Neural progenitor cell (in vitro differentiated cells): Measurements from ENCODE around the gene FGFR3. TPM values are rescaled to one million over a fixed set of nuclear protein-coding genes. Genes with fewer than 3 reads are reported as not detected.

Source experiments
- DNase-seq: peaks from one replicate; pipeline ENCODE4 v3.0.0-alpha.2; 2016; ENCODE audit warnings: low spot score
- H2AFZ ChIP-seq: fragments of 200-600 bp; sonication (generic); replicated peaks from 2 replicates; pipeline ENCODE4 v1.6.1; 2016; ENCODE audit warnings: antibody characterized with exemption
- H3F3A ChIP-seq: fragments of 200-600 bp; sonication (generic); 2 replicates; pipeline ENCODE4 v1.6.1; 2016; ENCODE audit warnings: antibody characterized with exemption, low read depth
- H3K27ac ChIP-seq: fragments of 200-600 bp; sonication (generic); 2 replicates; pipeline ENCODE4 v1.5.1; 2016; ENCODE audit warnings: mild to moderate bottlenecking
- H3K27me3 ChIP-seq: fragments of 200-600 bp; sonication (generic); 2 replicates; pipeline ENCODE4 v1.6.1; 2016; ENCODE audit warnings: mild to moderate bottlenecking, moderate library complexity
- H3K36me3 ChIP-seq: fragments of 200-600 bp; sonication (generic); 2 replicates; pipeline ENCODE4 v1.5.1; 2016
- H3K4me1 ChIP-seq: fragments of 200-600 bp; sonication (generic); 2 replicates; pipeline ENCODE4 v1.6.1; 2016; ENCODE audit warnings: mixed run types
- H3K4me2 ChIP-seq: fragments of 200-600 bp; sonication (generic); 2 replicates; pipeline ENCODE4 v1.6.1; 2016
- H3K4me3 ChIP-seq: fragments of 200-600 bp; sonication (generic); 2 replicates; pipeline ENCODE4 v1.5.1; 2016
- H3K79me2 ChIP-seq: fragments of 200-600 bp; sonication (generic); 2 replicates; pipeline ENCODE4 v1.6.1; 2016; ENCODE audit warnings: low read depth
- H3K9ac ChIP-seq: fragments of 200-600 bp; sonication (generic); 2 replicates; pipeline ENCODE4 v1.6.1; 2016
- H3K9me3 ChIP-seq: fragments of 200-600 bp; sonication (generic); 2 replicates; pipeline ENCODE4 v1.5.1; 2016; ENCODE audit warnings: low read depth
- H4K20me1 ChIP-seq: fragments of 200-600 bp; sonication (generic); 2 replicates; pipeline ENCODE4 v1.6.1; 2016; ENCODE audit warnings: low read depth
- H3K27ac Mint-ChIP-seq: 3 replicates; pipeline ENCODE4 v1.8.0; 2021; ENCODE audit warnings: mixed read lengths
- H3K27me3 Mint-ChIP-seq: 2 replicates; pipeline ENCODE4 v1.8.0; 2022; ENCODE audit warnings: low read depth, mild to moderate bottlenecking, inconsistent platforms, moderate library complexity, mixed read lengths; ENCODE audit not compliant: insufficient read depth
- H3K36me3 Mint-ChIP-seq: 3 replicates; pipeline ENCODE4 v1.8.0; 2021; ENCODE audit warnings: mixed read lengths
- H3K4me1 Mint-ChIP-seq: 3 replicates; pipeline ENCODE4 v1.8.0; 2021; ENCODE audit warnings: mixed read lengths
- H3K4me3 Mint-ChIP-seq: 3 replicates; pipeline ENCODE4 v1.8.0; 2021; ENCODE audit warnings: mild to moderate bottlenecking, moderate library complexity, mixed read lengths
- H3K9me3 Mint-ChIP-seq: 3 replicates; pipeline ENCODE4 v1.8.0; 2020; ENCODE audit warnings: mixed read lengths
- EZH2 ChIP-seq: fragments of 200-600 bp; sonication (generic); IDR thresholded peaks from 2 replicates; pipeline ENCODE4 v1.6.1; 2017; ENCODE audit warnings: antibody characterized with exemption, mild to moderate bottlenecking, moderate library complexity
- EZH2phosphoT487 ChIP-seq: fragments of 200-600 bp; sonication (generic); IDR thresholded peaks from 2 replicates; pipeline ENCODE4 v1.6.1; 2017; ENCODE audit warnings: antibody characterized with exemption
- total RNA-seq: library from RNA; depleted of rRNA; stranded (reverse); fragments of >200 nt; gene quantifications from 2 replicates; pipeline ENCODE4 v1.2.3, GENCODE V29; 2015; ENCODE audit warnings: low replicate concordance
- TF ChIP-seq, protein P1 (sequence below): fragments of 200-600 bp; sonication (generic); IDR thresholded peaks from 2 replicates; pipeline ENCODE4 v1.5.1; 2017; ENCODE audit warnings: antibody characterized with exemption, mild to moderate bottlenecking

The FGFR3 gene
- total RNA-seq, 1 donor from 2014 or later, result 4.8 TPM

GRCh38 chr4:1814453-1814852 lies 21.4 kb downstream of the FGFR3 start:
- H4K20me1 ChIP-seq, result peaks cover 3% of the 10 kb centered on the region
- peaks cover 4% of the 10 kb centered on the region for H3K27me3 Mint-ChIP-seq
- H3K27me3 ChIP-seq, result no peaks in the 10 kb centered on the region
- no peaks in the 10 kb centered on the region for H3K36me3 ChIP-seq
- no peaks in the 10 kb centered on the region for H3K4me1 ChIP-seq
- no peaks in the 10 kb centered on the region for H3K9me3 ChIP-seq
- no peak overlapping the region for H3K4me2 ChIP-seq
- no peaks in the 10 kb centered on the region for H3K4me1 Mint-ChIP-seq
- no peak overlapping the region for H3K9ac ChIP-seq
- H3K4me3 ChIP-seq, result no peak overlapping the region
- no peak overlapping the region for H3K4me3 Mint-ChIP-seq
- H3K36me3 Mint-ChIP-seq, result peaks cover 7% of the 10 kb centered on the region
- DNase-seq, result no peak
- no peaks in the 10 kb centered on the region for H3K9me3 Mint-ChIP-seq
- TF ChIP-seq, protein P1, sequence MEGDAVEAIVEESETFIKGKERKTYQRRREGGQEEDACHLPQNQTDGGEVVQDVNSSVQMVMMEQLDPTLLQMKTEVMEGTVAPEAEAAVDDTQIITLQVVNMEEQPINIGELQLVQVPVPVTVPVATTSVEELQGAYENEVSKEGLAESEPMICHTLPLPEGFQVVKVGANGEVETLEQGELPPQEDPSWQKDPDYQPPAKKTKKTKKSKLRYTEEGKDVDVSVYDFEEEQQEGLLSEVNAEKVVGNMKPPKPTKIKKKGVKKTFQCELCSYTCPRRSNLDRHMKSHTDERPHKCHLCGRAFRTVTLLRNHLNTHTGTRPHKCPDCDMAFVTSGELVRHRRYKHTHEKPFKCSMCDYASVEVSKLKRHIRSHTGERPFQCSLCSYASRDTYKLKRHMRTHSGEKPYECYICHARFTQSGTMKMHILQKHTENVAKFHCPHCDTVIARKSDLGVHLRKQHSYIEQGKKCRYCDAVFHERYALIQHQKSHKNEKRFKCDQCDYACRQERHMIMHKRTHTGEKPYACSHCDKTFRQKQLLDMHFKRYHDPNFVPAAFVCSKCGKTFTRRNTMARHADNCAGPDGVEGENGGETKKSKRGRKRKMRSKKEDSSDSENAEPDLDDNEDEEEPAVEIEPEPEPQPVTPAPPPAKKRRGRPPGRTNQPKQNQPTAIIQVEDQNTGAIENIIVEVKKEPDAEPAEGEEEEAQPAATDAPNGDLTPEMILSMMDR, result no peak
- TF ChIP-seq EZH2 (no peak), EZH2phosphoT487 (no peak)
- H3K79me2 ChIP-seq, result no peaks in the 10 kb centered on the region
- H3K27ac ChIP-seq, result no peak overlapping the region
- H2AFZ ChIP-seq, result no peak overlapping the region
- H3F3A ChIP-seq, result peaks cover 4% of the 10 kb centered on the region
- H3K27ac Mint-ChIP-seq, result no peak overlapping the region

DNA sequence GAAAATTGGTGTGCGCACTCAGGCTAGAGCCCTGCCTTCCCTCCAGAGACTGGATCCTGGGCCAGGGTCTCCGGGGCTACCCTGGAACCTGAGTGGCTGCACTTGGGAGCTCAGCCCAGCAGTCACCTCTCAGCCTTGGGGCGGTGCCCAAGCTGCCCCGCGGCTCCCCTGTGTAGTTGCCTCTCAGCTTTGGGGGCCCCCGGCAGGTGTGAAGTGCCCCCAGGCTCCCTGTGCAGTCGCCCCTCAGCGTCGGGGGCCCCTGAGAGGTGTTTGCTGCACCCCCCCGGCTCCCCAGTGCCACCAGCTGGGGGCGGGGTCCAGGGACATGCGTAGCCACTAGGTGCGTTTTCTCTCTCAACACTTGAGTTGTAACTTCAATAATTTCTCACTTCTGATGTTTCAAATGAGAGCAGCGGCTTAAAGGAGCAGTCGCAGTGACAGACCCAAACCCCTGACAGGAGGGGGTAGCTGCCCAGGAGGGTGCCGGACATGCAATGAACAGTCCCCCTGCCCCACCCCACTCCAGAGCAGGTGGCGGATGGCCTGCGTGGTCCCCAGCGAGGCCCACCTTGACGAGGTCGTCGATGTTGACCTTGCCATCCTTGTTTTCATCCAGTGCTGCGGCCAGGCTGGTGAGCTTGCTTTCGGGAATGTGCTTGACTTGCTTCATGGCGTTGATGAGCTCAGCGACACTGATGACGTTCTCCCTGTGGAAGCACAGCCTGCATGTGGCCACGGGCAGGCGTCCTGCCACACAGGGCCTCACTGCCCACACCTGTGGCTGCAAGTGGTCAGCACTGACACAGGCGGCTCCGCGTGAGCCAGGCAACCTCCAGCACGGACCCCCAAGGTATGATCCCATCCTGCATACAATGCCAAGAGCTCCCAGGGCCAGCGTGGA lies 22.3 kb downstream of the FGFR3 start:
- H3K36me3 Mint-ChIP-seq, result peaks cover 10% of the 10 kb centered on the region
- H3K9me3 ChIP-seq, result no peaks in the 10 kb centered on the region
- H2AFZ ChIP-seq, result no peak overlapping the region
- H3K4me1 ChIP-seq, result no peaks in the 10 kb centered on the region
- H3K4me3 ChIP-seq, result no peak overlapping the region
- H3K4me2 ChIP-seq, result no peak overlapping the region
- H3K27ac Mint-ChIP-seq, result no peak overlapping the region
- no peaks in the 10 kb centered on the region for H3K9me3 Mint-ChIP-seq
- no peaks in the 10 kb centered on the region for H3K36me3 ChIP-seq
- H3K27me3 ChIP-seq, result no peaks in the 10 kb centered on the region
- TF ChIP-seq EZH2phosphoT487, result no peak
- TF ChIP-seq, protein P1, result no peak
- no peak for TF ChIP-seq EZH2
- no peak overlapping the region for H3K27ac ChIP-seq
- no peak for DNase-seq
- no peaks in the 10 kb centered on the region for H3F3A ChIP-seq
- H3K4me3 Mint-ChIP-seq, result no peak overlapping the region
- no peak overlapping the region for H3K9ac ChIP-seq
- H3K27me3 Mint-ChIP-seq, result peaks cover 2% of the 10 kb centered on the region
- H4K20me1 ChIP-seq, result no peaks in the 10 kb centered on the region
- no peaks in the 10 kb centered on the region for H3K79me2 ChIP-seq
- no peaks in the 10 kb centered on the region for H3K4me1 Mint-ChIP-seq

DNA sequence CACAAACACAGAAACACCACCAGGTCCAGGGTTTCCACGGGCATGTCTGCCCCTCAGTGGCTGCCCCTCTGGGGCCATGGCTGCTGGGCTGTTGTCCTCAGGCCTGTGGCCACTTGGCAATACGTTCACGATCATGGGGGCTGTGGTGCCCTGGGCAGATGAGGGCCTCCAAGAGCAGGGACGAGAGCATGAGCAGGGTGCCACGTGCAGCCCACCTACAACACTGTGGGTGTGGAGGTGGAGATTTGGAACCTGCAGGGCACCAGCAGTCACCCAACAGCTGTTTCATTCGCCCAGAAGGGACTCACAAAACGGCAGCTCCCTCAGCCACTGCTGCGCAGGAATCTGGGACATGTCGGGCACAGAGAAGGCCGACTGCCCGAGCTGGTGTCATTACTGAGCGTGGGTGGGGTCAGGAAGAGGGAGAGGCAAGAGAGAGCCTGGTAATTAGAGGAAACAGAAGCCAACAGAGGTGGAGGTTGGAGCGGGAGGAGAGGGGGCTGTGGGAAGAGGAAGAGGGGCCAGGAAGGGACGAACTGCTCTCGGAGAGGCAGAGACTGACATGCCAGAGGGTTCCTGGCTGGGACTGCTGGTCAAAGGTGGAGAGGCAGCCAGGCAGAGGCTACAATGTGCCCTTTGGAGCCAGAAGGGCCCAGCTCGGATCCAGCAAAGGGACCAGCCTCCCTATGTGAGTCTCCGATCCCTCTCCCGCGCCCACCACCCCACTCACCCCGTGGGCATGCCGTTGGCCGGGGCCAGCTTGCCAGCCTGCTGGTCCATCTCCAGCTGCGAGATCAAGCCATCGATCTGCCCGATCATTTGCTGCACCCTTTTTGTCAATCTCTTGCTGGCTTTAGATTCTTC lies 23.1 kb downstream of the FGFR3 start:
- Mint-ChIP-seq H3K4me1 (no peaks in the 10 kb centered on the region), H3K27me3 (peaks cover 2% of the 10 kb centered on the region), H3K9me3 (no peaks in the 10 kb centered on the region), H3K36me3 (peaks cover 11% of the 10 kb centered on the region), H3K27ac (no peak overlapping the region), H3K4me3 (no peak overlapping the region)
- Histone ChIP-seq H4K20me1 (no peaks in the 10 kb centered on the region), H3K9me3 (no peaks in the 10 kb centered on the region), H2AFZ (no peak overlapping the region), H3K4me1 (no peaks in the 10 kb centered on the region), H3K27me3 (no peaks in the 10 kb centered on the region), H3K9ac (no peak overlapping the region), H3F3A (no peaks in the 10 kb centered on the region), H3K36me3 (no peaks in the 10 kb centered on the region), H3K27ac (no peak overlapping the region), H3K79me2 (no peaks in the 10 kb centered on the region), H3K4me3 (no peak overlapping the region), H3K4me2 (no peak overlapping the region)
- TF ChIP-seq, protein P1, result no peak
- TF ChIP-seq EZH2phosphoT487, result no peak
- no peak for TF ChIP-seq EZH2
- DNase-seq, result no peak
